Measurements from ENCODE around the gene CYP2F1.

- TF ChIP-seq CTCF (IDR thresholded peaks at IDR 0.05) (peak; percentile 50; the same call in 2 of the 3 replicates), MYC (IDR thresholded peaks at IDR 0.05; ENCODE audit: borderline replicate concordance, low read length) (peak; percentile 43; the same call in 1 of the 2 replicates), RAD21 (conservative IDR thresholded peaks at IDR 0.05 in 1 of 2, IDR thresholded peaks at IDR 0.05 in 1 of 2) (peak; percentile 49 to 60), SMC3 (IDR thresholded peaks at IDR 0.05) (peak; percentile 58)
Observed at GRCh38 chr19:41127801-41128300, 13.6 kb downstream of the CYP2F1 start.

Data from A549 (cell line).